ENCODE data around the gene STPG4. TPM values are rescaled to one million over a fixed set of nuclear protein-coding genes. Genes with fewer than 3 reads are reported as not detected.

Gene STPG4, protein sequence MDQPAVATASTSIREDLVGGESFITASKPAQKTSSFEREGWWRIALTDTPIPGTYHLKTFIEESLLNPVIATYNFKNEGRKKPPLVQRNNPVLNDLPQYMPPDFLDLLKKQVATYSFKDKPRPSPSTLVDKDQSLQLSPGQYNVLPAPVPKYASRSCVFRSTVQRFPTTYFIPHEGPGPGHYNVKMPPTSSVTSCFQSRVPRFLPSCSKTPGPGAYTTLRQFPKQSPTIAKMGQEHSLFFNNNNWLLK
- not detected in 2 replicates for total RNA-seq

DNA sequence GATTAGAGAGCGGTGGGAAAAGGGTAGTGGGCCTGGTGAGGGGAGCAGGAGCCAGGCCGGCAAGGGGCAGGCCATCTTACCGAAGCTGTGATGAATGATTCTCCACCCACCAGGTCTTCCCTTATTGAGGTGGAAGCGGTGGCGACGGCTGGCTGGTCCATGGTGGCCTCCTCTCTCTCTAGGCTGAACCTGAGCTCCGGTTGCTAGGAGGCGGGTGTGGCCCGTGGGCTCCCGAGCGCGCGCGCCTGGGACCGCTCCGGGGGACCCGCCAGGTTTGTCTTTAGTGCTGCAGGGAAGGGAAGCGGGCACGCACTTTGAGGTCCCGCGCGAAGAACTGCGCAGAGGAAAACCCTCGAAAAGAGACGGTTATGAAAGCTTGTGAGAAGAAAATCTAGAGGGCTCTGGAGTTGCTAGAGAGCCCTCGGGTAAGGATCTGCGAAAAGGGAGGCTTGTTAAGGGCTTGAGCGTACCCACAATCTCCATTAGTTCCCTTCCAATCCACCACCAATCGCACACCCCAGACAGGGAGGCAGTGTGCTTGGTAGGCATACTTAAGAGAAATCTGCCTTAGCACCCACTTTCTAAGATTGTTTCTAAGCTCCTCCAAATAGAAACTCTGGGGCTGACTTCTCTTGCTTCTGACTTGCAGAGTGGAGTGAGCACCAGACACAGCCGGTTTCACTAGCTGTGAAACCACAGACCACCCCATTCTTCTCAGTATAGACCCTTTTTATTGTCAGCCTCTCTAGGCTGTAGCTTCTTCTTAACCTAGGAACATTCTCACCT is at the start of gene STPG4:
TSS of gene STPG4 (minus strand) at position 218 of the 786 bp plus-strand sequence. CDS start at position 161, 57 bp downstream.
- TF ChIP-seq, protein P1, sequence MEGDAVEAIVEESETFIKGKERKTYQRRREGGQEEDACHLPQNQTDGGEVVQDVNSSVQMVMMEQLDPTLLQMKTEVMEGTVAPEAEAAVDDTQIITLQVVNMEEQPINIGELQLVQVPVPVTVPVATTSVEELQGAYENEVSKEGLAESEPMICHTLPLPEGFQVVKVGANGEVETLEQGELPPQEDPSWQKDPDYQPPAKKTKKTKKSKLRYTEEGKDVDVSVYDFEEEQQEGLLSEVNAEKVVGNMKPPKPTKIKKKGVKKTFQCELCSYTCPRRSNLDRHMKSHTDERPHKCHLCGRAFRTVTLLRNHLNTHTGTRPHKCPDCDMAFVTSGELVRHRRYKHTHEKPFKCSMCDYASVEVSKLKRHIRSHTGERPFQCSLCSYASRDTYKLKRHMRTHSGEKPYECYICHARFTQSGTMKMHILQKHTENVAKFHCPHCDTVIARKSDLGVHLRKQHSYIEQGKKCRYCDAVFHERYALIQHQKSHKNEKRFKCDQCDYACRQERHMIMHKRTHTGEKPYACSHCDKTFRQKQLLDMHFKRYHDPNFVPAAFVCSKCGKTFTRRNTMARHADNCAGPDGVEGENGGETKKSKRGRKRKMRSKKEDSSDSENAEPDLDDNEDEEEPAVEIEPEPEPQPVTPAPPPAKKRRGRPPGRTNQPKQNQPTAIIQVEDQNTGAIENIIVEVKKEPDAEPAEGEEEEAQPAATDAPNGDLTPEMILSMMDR (IDR thresholded peaks at IDR 0.05; ENCODE audit: insufficient read depth, low read length, poor library complexity, severe bottlenecking): no peak

DNA sequence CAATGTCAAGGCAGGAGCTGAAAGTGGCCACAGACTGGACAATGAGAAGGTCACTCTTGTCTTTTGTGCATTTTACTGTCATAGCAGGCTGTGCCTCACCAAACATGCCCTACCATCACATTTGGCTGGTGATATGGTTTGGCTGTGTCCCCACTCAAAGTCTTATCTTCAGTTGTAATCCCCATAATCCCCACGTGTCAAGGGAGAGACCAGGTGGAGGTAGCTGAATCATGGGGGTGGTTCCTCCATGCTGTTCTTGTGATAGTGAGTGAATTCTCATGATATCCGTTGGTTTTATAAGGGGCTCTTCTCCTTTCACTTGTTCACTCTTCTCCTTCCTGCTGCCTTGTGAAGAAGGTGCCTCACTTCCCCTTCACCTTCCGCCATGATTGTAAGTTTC is 49.6 kb upstream of the STPG4 start:
- H3K4me3 ChIP-seq (ENCODE audit: low read depth, low read length): no peak overlapping the region
- TF ChIP-seq, protein P1 (IDR thresholded peaks at IDR 0.05; ENCODE audit: insufficient read depth, low read length, poor library complexity, severe bottlenecking): no peak
- no peaks in the 10 kb centered on the region for H3K36me3 ChIP-seq (ENCODE audit: control insufficient read depth, insufficient read depth, low read length)
- DNase-seq (ENCODE audit: low read depth): no peak
- H3K27me3 ChIP-seq (ENCODE audit: control insufficient read depth, insufficient read depth, low read length): no peaks in the 10 kb centered on the region

More for the DNA sequence above, at the start of gene STPG4:
- no peaks in the 10 kb centered on the region for H3K27me3 ChIP-seq (ENCODE audit: control insufficient read depth, insufficient read depth, low read length)
- H3K4me3 ChIP-seq (ENCODE audit: low read depth, low read length): no peak within 1 kb of the TSS
- DNase-seq (ENCODE audit: low read depth): no peak
- peaks cover 1% of the 10 kb centered on the region for H3K36me3 ChIP-seq (ENCODE audit: control insufficient read depth, insufficient read depth, low read length)

DNA sequence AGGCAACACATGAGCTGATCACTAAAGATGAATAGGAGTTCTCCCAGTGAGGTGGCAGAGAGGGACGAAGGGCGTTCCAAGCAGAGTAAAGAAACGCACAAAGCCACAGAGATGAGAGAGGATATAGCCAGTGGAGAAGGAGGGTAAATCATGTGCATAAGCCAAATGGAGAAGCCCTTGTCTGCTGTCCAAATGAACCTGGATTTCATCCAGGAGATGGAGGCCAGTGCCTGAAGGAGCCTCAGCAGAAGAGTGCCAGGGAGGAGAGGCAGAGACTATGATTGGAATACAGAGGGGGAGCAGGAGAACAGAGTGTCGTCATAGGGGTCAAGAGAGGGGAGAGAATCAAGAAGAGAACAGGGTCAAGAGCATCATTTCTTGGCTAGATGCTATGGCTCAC is 48.9 kb upstream of the STPG4 start:
- Histone ChIP-seq H3K27me3 (ENCODE audit: control insufficient read depth, insufficient read depth, low read length) (no peaks in the 10 kb centered on the region), H3K36me3 (ENCODE audit: control insufficient read depth, insufficient read depth, low read length) (no peaks in the 10 kb centered on the region), H3K4me3 (ENCODE audit: low read depth, low read length) (no peak overlapping the region)
- DNase-seq (ENCODE audit: low read depth): no peak
- TF ChIP-seq, protein P1 (IDR thresholded peaks at IDR 0.05; ENCODE audit: insufficient read depth, low read length, poor library complexity, severe bottlenecking): no peak

DNA sequence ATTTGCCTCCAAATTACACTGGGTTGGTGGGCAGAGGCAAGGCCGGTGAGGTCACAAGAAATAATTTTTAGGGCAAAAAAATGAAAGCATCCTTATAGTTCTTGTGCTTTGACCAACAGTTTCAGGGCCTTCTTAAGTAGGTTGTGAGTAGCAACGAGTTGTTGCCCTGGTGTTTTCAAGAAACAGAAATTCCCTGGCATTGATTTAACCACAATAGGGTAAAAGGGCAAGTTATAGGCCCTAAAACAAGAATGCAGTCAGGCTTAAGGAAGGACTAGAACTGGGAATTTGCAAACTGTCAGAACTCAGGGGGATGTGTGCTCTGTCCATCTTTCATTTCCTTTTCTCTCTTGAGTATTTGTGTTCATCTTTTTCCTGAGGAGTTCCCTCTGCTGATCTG is 46.1 kb upstream of the STPG4 start:
- no peak overlapping the region for H3K4me3 ChIP-seq (ENCODE audit: low read depth, low read length)
- DNase-seq (ENCODE audit: low read depth): no peak
- H3K27me3 ChIP-seq (ENCODE audit: control insufficient read depth, insufficient read depth, low read length): no peaks in the 10 kb centered on the region
- TF ChIP-seq, protein P1 (IDR thresholded peaks at IDR 0.05; ENCODE audit: insufficient read depth, low read length, poor library complexity, severe bottlenecking): no peak
- no peaks in the 10 kb centered on the region for H3K36me3 ChIP-seq (ENCODE audit: control insufficient read depth, insufficient read depth, low read length)

DNA sequence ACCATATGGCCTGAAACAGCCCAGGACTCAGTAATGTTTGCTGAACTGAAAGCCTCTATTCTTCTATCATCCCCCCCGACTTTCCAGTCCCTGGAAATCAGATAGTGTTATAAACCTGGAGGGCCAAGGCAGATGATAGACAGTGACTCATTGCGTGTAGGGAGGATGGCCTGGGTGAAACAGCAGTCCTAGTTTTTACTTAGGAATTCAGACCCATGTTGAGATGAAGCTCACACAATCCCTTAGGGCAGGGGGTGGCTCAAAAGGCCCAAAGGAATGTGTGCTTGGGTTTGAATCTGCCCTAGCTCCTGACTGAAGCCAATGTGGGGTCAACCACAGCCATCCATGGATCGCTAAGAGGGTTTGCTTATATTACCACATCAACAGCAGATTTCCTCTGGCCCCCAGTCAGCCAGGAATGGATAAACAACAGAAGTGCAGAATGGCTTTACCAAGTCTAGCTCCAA is 43.9 kb upstream of the STPG4 start:
- DNase-seq (ENCODE audit: low read depth): peak; percentile 85
- Histone ChIP-seq H3K36me3 (ENCODE audit: control insufficient read depth, insufficient read depth, low read length) (no peaks in the 10 kb centered on the region), H3K27me3 (ENCODE audit: control insufficient read depth, insufficient read depth, low read length) (no peaks in the 10 kb centered on the region), H3K4me3 (ENCODE audit: low read depth, low read length) (no peak overlapping the region)
- TF ChIP-seq, protein P1 (IDR thresholded peaks at IDR 0.05; ENCODE audit: insufficient read depth, low read length, poor library complexity, severe bottlenecking): no peak

All from kidney epithelial cell (primary cell).